B cell (primary cell): ENCODE data around the gene ELAVL4. TPM values are rescaled to one million over a fixed set of nuclear protein-coding genes. Genes with fewer than 3 reads are reported as not detected.
A peak's percentile ranks its signal among the peaks of the same experiment; 100 is the strongest.

Experiments
- ATAC-seq: fragments of 200-7000 bp; cut with Tn5 transposase; one replicate; pipeline ENCODE4 v1.10.0; 2021; ENCODE audit warnings: low read depth, mild to moderate bottlenecking, moderate number of reproducible peaks, moderate library complexity
- CTCF ChIA-PET: fragments of 350-600 bp; sonication (Branson Sonifier 250); formaldehyde crosslinking; loops from one replicate; lab custom pipeline; 2021; ENCODE audit warnings: antibody characterized with exemption, inconsistent platforms; lab: Charles Lee
- POLR2A ChIA-PET: fragments of 350-600 bp; sonication (Branson Sonifier 250); formaldehyde crosslinking; loops from one replicate; lab custom pipeline; 2021; ENCODE audit warnings: antibody characterized with exemption; lab: Charles Lee
- DNase-seq: peaks from one replicate; pipeline ENCODE4 v3.0.0; 2013
- H2AFZ ChIP-seq: 2 replicates; pipeline ENCODE4 v1.6.1; 2012; ENCODE audit warnings: mild to moderate bottlenecking, low read depth, low read length; ENCODE audit not compliant: insufficient read depth, poor library complexity, severe bottlenecking
- H3K27ac ChIP-seq, 2 donors: 1 replicate in 1 of 2; 2 replicates in 1 of 2; pipeline ENCODE4 v1.5.1; 2012 to 2013; ENCODE audit warnings: low read length in 2 of 2, mild to moderate bottlenecking in 2 of 2, moderate library complexity in 1 of 2
- H3K27me3 ChIP-seq, 4 experiments: fragments of 200-600 bp in 1 of 4; sonication (generic) in 1 of 4; replicated peaks in 1 of 4; 1 replicate in 2 of 4; 2 replicates in 2 of 4; pipeline versions ENCODE4 v1.6.1 to v1.7.0; 2013 to 2016; ENCODE audit warnings: low read length in 3 of 4, mild to moderate bottlenecking in 2 of 4, mixed read lengths in 1 of 4, moderate library complexity in 1 of 4; ENCODE audit not compliant: insufficient read depth in 4 of 4, control insufficient read depth in 3 of 4; ENCODE audit errors: control extremely low read depth in 1 of 4
- H3K36me3 ChIP-seq, 2 experiments: replicated peaks in 1 of 2; 1 replicate in 1 of 2; 2 replicates in 1 of 2; pipeline versions ENCODE4 v1.6.1 to v1.7.1; 2013; ENCODE audit warnings: low read length in 1 of 2; ENCODE audit not compliant: insufficient read depth in 2 of 2, control insufficient read depth in 1 of 2; ENCODE audit errors: control extremely low read depth in 1 of 2, extremely low read depth in 1 of 2
- H3K4me1 ChIP-seq, 2 donors: fragments of 200-600 bp in 1 of 2; sonication (generic) in 1 of 2; 1 replicate in 1 of 2; 2 replicates in 1 of 2; pipeline versions ENCODE4 v1.5.1 to v1.6.1; 2013 to 2017; ENCODE audit warnings: low read length in 2 of 2; ENCODE audit not compliant: control insufficient read depth in 2 of 2, insufficient read depth in 2 of 2
- H3K4me2 ChIP-seq: replicated peaks from 2 replicates; pipeline ENCODE3; 2012; ENCODE audit warnings: mild to moderate bottlenecking, low read depth, low read length; ENCODE audit not compliant: poor library complexity, severe bottlenecking
- H3K4me3 ChIP-seq, 5 experiments: fragments of 200-600 bp in 1 of 5; sonication (generic) in 1 of 5; 1 replicate in 3 of 5; 2 replicates in 2 of 5; pipeline versions ENCODE4 v1.5.1 to v1.7.0; 2011 to 2016; ENCODE audit warnings: low read length in 4 of 5, mild to moderate bottlenecking in 4 of 5, low read depth in 2 of 5, control low read depth in 1 of 5, moderate library complexity in 1 of 5; ENCODE audit not compliant: insufficient read depth in 1 of 5; ENCODE audit errors: control extremely low read depth in 1 of 5, extremely low read depth in 1 of 5
- H3K79me2 ChIP-seq: fragments of 200-600 bp; sonication (generic); one replicate; pipeline ENCODE4 v1.6.0; 2016; ENCODE audit warnings: low read length; ENCODE audit not compliant: control insufficient read depth, insufficient read depth
- H3K9ac ChIP-seq: fragments of 200-600 bp; sonication (generic); 2 replicates; pipeline ENCODE4 v1.6.1; 2017; ENCODE audit warnings: mild to moderate bottlenecking, low read length, moderate library complexity
- H3K9me3 ChIP-seq, 3 donors: one replicate each; pipeline versions ENCODE4 v1.6.1 to v1.7.1; 2013; ENCODE audit warnings: low read length in 2 of 3; ENCODE audit not compliant: control insufficient read depth in 2 of 3, insufficient read depth in 1 of 3; ENCODE audit errors: control extremely low read depth in 1 of 3
- H4K20me1 ChIP-seq: 2 replicates; pipeline ENCODE4 v1.6.0; 2012; ENCODE audit warnings: mild to moderate bottlenecking, low read length; ENCODE audit not compliant: insufficient read depth, control insufficient read depth, poor library complexity, severe bottlenecking
- H3K27ac Mint-ChIP-seq: one replicate; pipeline ENCODE4 v1.8.0; 2021; ENCODE audit warnings: mixed read lengths
- H3K27me3 Mint-ChIP-seq: one replicate; pipeline ENCODE4 v1.8.0; 2021; ENCODE audit warnings: mixed read lengths
- H3K4me1 Mint-ChIP-seq: one replicate; pipeline ENCODE4 v1.8.0; 2021; ENCODE audit warnings: mixed read lengths
- H3K4me3 Mint-ChIP-seq: one replicate; pipeline ENCODE4 v1.8.0; 2021; ENCODE audit warnings: mixed read lengths
- H3K9me3 Mint-ChIP-seq: one replicate; pipeline ENCODE4 v1.8.0; 2022; ENCODE audit warnings: mixed read lengths; ENCODE audit not compliant: insufficient read depth
- CTCF ChIP-seq: fragments of 200-600 bp; IDR thresholded peaks from one replicate; pipeline ENCODE4 v1.8.0; 2022; ENCODE audit warnings: antibody characterized with exemption, mild to moderate bottlenecking
- EZH2 ChIP-seq: IDR thresholded peaks from 2 replicates; pipeline ENCODE4 v1.6.1; 2012; ENCODE audit warnings: borderline replicate concordance, low read depth, mild to moderate bottlenecking, moderate library complexity, low read length; ENCODE audit not compliant: insufficient read depth, poor library complexity, severe bottlenecking
- WGBS: methylation state at CpG from one replicate; pipeline ENCODE4 v1.1.5; 2013; ENCODE audit warnings: missing lambda C conversion rate; ENCODE audit not compliant: insufficient coverage; 5-methylcytosine and 5-hydroxymethylcytosine counted together
- intact Hi-C: fragments of 100-400 bp; cut with micrococcal nuclease; formaldehyde crosslinking; loops from one replicate; pipeline ENCODE4 v1.10.0; 2022
- polyA minus RNA-seq: library from RNA; depleted of rRNA, polyadenylated mRNA; stranded (reverse); fragments of >200 nt; gene quantifications from 2 replicates; pipeline ENCODE4 v1.2.3, GENCODE V29; 2012
- polyA plus RNA-seq: library from polyadenylated mRNA; depleted of rRNA; stranded (reverse); fragments of >200 nt; gene quantifications from 2 replicates; pipeline ENCODE4 v1.2.3, GENCODE V29; 2012
- total RNA-seq, 2 donors: library from RNA; stranded (reverse); fragments of 120-200 nt in 1 of 2; gene quantifications; 1 replicate in 1 of 2; 2 replicates in 1 of 2; pipeline versions ENCODE4 v1.2.3 to v1.2.4, GENCODE V29; 2013 to 2022

The ELAVL4 gene
- total RNA-seq (not detected in 2 replicates), polyA plus RNA-seq (not detected in 2 replicates), polyA minus RNA-seq (0.14 TPM in 1 of 2 replicates, not detected in the other)
- not detected for total RNA-seq (2013)

GRCh38 chr1:50108497-50109059, at the start of gene ELAVL4:
Gene ELAVL4, plus strand, starts transcription at chr1:50108920. Its CDS starts 270 bp downstream, at chr1:50109190.
- Histone ChIP-seq H3K27ac (no peak within 1 kb of the TSS), H3K79me2 (no peaks in the 10 kb centered on the region), H4K20me1 (no peaks in the 10 kb centered on the region), H3K4me1 (peaks cover 14 to 19% of the 10 kb centered on the region in 2 donors), H3K27me3 (peaks cover 0 to 11% (median 5%) of the 10 kb centered on the region in 4 experiments), H3K36me3 (no peaks in the 10 kb centered on the region), H2AFZ (peak within 1 kb of the TSS; percentile 30), H3K4me2 (peak within 1 kb of the TSS; percentile 17), H3K9me3 (no peaks in the 10 kb centered on the region), H3K9ac (no peak within 1 kb of the TSS), H3K4me3 (no peak within 1 kb of the TSS)
- POLR2A ChIA-PET: no interaction called here
- intact Hi-C loops: no loop called here
- no peak for TF ChIP-seq CTCF
- no peak for TF ChIP-seq EZH2
- H3K4me1 Mint-ChIP-seq: peaks cover 18% of the 10 kb centered on the region
- H3K27ac Mint-ChIP-seq: no peak within 1 kb of the TSS
- DNase-seq (no peak), ATAC-seq (no peak)
- H3K9me3 Mint-ChIP-seq: no peaks in the 10 kb centered on the region
- CTCF ChIA-PET: no interaction called here
- 80% methylated on average over 4 of the region's 11 CpGs for WGBS
- H3K4me3 Mint-ChIP-seq: peak within 1 kb of the TSS; percentile 9
- H3K27me3 Mint-ChIP-seq: peaks cover 57% of the 10 kb centered on the region

GRCh38 chr1:50060279-50060678, 48.4 kb upstream of the ELAVL4 start:
- no peaks in the 10 kb centered on the region for H3K9me3 ChIP-seq
- no peaks in the 10 kb centered on the region for H3K79me2 ChIP-seq
- Mint-ChIP-seq H3K27me3 (no peaks in the 10 kb centered on the region), H3K4me1 (no peaks in the 10 kb centered on the region), H3K9me3 (no peaks in the 10 kb centered on the region), H3K27ac (no peak overlapping the region), H3K4me3 (no peak overlapping the region)
- intact Hi-C loops: no loop called here
- H3K36me3 ChIP-seq: no peaks in the 10 kb centered on the region
- ATAC-seq (no peak), DNase-seq (no peak)
- POLR2A ChIA-PET: no interaction called here
- 100% methylated on average over 1 of the region's 3 CpGs for WGBS
- no peak overlapping the region for H3K4me2 ChIP-seq
- no peak overlapping the region for H3K9ac ChIP-seq
- no peak overlapping the region for H3K4me3 ChIP-seq
- H2AFZ ChIP-seq: no peak overlapping the region
- H3K27ac ChIP-seq: no peak overlapping the region
- H3K4me1 ChIP-seq: no peaks in the 10 kb centered on the region
- TF ChIP-seq EZH2 (no peak), CTCF (no peak)
- no peaks in the 10 kb centered on the region for H4K20me1 ChIP-seq
- CTCF ChIA-PET: no interaction called here
- no peaks in the 10 kb centered on the region for H3K27me3 ChIP-seq
